22Rv1 (cell line): ENCODE measurements around the gene SERPINA5.

Experiments
- H3K27ac ChIP-seq: fragments of 450-650 bp; 2 replicates; pipeline ENCODE4 v1.5.1; 2017
- CTCF ChIP-seq: fragments of 450-650 bp; IDR thresholded peaks from 2 replicates; pipeline ENCODE4 v1.5.1; 2017; ENCODE audit warnings: mild to moderate bottlenecking
- ZFX ChIP-seq: fragments of 450-650 bp; IDR thresholded peaks from 2 replicates; pipeline ENCODE4 v1.6.1; 2017; ENCODE audit warnings: antibody characterized with exemption, borderline replicate concordance

SERPINA5 gene

DNA sequence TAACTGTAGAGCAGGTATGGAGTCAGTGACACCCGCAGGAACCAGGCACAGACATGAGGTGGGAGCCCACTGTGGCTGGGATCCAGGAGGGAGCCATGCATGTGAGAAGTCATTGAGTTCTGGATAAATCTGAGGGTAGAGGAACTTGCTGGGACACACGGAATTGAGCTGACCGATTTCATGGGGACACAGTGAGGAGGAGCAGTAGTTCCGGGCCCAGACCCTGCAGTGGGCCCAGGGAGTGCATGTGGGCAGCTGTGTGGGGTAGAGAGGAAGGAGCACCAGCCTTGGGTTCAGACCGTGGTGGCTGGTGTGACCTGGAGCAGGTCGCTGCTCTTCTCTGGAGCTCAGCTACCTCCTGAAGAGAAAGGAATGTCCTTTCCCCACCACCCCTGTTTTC lies 39.4 kb downstream of the SERPINA5 start:
- H3K27ac ChIP-seq = no peak overlapping the region
- TF ChIP-seq ZFX (no peak), CTCF (no peak)

DNA sequence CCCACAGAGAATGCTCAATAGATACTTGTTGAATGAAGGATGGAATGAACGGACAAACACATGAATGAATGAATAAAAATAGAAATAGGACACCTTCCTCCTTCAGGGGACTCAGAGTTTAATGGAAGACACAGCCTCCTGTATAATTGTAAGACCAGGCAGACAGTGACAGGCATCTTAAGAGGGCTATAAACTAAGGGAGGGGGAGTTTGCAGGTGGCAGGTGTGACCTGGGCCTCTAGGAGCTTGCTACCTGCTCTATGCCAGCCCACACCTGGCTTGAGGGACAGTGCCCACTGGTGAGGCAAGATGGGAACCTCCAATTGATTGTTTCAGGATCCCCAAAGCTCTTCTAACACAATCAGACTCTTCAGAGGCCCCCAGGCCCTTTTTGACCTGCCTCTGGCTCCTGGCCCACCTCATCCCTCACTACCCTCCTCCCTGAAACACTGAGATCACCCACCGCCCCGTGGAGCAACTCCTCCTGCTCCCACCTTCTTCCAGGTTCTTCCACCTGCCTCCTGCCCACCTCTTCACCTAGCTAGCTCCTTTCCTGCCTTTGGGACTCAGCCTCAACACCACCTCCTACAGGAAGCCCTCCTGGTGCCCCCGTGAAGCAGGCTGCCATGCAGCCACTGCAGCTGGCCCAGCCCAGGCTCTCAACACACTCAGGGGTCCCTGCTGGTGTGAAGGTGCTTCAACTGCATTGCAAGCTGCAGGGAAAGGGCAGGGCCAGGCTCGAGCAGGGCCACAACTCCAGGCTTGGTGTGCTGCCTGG lies 40.3 kb downstream of the SERPINA5 start:
- H3K27ac ChIP-seq = no peak overlapping the region

DNA sequence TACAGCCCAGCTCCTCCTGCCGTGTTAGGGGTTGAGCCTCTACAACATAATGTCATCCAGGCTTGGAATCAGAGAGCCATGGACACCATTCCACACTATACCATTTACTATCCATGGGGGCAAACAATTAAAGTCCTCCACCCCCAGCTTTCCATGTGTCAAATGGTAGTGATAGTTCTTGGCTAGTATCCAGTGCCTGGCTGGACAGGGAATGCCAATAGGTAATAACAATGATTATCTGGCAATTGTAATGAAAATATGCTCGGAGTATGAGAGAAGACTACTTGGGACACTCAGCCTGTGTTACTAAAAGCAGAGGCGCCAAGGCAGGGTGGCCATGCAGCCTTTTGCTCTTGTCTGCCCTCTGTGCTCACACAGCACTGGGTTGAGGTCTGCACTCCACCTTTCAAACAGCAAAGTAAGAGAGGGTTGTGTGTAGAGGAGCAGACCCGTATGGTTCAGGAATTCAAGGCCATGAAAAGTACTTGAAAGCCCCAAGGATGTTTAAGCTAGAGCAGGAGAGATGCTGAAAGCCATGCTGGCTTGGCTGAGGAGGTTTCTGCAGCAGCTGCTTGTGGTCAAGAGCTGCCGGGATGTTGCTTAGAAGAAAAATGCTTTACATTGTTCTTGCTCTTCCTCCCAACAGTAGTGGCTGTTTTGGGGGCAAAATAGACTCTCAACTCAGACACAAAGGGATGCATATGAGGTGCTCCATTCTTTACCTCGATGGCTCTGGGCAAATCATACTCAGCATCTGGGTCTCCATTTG lies 41.6 kb downstream of the SERPINA5 start:
- no peak for TF ChIP-seq CTCF
- TF ChIP-seq ZFX = no peak
- no peak overlapping the region for H3K27ac ChIP-seq

More for the DNA sequence above, 40.3 kb downstream of the SERPINA5 start:
- no peak for TF ChIP-seq CTCF
- no peak for TF ChIP-seq ZFX

DNA sequence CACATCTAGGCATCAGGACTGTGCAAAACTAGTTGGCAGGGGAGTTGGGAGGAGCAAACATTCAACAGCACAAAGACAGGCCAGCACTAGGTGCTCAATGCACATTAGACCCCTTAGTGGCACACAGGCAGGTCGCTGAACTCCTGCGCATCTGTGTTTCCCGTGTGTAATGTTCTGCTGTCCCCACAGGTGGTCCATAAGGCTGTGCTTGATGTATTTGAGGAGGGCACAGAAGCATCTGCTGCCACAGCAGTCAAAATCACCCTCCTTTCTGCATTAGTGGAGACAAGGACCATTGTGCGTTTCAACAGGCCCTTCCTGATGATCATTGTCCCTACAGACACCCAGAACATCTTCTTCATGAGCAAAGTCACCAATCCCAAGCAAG lies 42.2 kb downstream of the SERPINA5 start:
- no peak for TF ChIP-seq ZFX
- TF ChIP-seq CTCF = no peak
- no peak overlapping the region for H3K27ac ChIP-seq

- TF ChIP-seq CTCF (no peak), ZFX (no peak)
- H3K27ac ChIP-seq = no peak overlapping the region
Measured at GRCh38 chr14:94623856-94624499, 42.8 kb downstream of the SERPINA5 start.

DNA sequence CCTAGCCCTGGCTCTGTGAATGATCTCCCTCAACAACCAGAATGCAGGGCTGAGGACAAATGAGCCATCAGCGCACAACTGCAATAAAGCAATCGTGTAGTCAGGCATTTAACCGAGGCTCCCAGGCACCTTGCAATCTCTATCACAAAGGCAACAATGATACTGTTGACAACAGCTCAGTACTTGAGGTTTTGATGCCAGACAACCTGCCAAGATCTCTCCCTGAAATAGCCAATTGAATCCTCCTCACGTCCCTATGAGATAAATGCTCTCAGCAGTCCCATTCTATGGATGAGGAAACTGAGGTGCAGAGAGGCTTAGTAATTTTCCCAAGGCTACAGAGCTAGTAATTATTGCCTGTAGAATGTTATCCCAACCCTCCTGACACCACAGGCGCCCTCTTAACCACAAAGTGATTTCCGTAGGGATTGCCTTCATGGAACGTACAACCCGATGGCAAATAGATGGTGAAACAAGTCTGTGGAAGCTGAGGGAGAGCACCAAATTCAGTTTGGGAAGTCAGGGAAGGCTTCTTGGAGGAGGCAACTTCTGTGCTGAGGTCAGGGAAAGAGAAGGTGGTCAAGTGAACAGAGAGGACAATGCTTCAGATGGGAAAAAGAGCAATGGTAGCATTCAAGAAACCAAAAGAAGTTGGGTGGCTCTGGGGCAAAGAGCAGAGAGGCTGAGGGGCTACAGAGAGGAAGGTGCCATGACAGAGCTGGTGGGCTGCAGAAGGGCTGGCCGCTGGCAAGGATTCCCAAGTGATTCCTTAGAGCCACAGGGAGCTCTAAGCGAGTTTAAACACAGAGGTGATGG lies 43.5 kb downstream of the SERPINA5 start:
- TF ChIP-seq CTCF (no peak), ZFX (no peak)
- H3K27ac ChIP-seq = no peak overlapping the region
